HG03097 (cell line): ENCODE results near the gene ZSWIM7.
"Not testable (repeated sequence)": the region's sequence is repeated elsewhere in the genome, so short reads cannot be mapped to it uniquely, and the experiment has no call there.

Experiments used
- ATAC-seq: cut with Tn5 transposase; IDR thresholded peaks from one replicate; pipeline ENCODE4 v1.9.1; 2021; ENCODE audit not compliant: unreplicated experiment, low FRiP score

Gene ZSWIM7

GRCh38 chr17:15999974-16000827, 697 bp upstream of the ZSWIM7 start:
- ATAC-seq: peak; percentile 21

- ATAC-seq: no peak
Observed at GRCh38 chr17:15998031-15998562, 1.4 kb downstream of the ZSWIM7 start.

DNA sequence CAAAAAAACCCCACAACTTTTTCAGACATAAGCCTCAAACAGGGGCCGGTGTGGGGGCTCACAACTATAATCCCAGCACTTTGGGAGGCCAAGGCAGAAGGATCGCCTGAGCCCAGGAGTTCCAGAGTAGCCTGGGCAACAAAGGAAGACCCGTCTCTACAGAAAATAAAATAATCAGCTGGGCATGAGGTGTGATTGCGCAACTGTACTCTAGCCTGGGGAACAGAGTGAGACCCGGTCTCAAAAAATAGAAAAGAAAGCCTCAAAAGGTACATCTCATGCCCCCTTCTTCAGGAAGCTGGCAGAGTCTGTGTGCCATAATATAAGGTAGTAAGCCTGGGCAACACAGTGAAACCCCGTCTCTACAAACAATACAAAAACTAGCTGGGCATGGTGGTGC, 3.2 kb downstream of the ZSWIM7 start:
- no peak for ATAC-seq

DNA sequence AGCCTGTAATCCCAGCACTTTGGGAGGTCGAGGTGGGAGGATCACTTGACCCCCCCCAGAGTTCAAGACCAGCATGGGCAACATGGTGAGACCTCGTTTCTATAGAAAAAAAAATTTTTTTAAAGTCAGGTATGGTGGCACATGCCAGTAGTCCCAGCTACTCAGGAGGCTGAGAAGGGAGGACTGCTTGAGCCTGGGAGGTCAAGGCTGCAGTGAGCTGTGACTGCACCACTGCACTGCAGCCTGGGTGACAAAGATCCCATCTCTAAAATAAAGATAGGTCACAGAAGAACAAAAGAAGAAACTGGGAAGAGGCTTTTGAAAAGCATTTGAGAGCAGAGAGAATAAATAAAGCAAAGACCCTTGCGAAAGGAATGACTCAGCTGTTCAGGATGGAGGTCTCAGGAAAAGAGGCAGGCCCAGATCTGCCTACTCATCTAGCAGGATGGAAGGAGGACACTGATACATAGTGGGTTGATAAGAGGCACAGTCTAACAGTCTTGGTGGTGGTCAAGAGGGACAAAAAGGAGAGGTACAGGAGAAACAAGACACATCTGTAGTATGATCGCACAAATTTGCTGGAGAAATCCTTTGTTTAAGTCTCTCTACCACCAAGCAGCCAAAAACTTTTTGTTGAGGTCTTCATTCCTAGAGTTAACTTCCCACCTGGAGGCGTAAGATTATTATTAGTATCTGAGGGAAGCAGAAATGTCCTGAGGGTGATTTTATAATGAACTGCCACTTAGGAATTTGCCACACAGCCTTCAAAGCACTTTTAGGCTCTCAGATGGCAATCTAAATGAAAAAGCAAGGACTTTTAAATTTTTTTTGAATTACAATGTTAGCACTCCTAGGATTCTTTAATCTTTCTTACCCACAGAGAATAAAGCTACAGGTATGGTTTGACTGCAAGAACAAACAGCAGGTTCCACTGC, 17.6 kb downstream of the ZSWIM7 start:
- ATAC-seq: no peak

DNA sequence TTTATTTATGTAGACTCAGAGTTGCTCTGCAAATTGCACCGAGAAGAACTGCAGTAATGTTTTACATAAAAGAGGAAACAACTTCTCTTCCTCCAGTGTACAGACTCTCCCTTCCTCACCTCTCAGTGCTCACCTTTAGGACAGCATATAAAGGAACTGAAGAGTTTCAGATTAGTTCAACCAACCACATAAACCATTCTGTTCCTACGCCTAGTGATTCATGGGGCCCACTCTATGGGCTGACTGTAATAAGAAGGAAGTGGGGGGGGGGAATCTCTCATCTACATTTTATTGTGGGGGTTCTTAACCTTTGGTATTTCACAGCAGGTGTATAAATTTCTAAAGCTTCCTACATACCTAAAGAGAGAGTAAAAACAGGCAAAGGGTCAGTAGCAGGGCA, 18.3 kb downstream of the ZSWIM7 start:
- no peak for ATAC-seq

DNA sequence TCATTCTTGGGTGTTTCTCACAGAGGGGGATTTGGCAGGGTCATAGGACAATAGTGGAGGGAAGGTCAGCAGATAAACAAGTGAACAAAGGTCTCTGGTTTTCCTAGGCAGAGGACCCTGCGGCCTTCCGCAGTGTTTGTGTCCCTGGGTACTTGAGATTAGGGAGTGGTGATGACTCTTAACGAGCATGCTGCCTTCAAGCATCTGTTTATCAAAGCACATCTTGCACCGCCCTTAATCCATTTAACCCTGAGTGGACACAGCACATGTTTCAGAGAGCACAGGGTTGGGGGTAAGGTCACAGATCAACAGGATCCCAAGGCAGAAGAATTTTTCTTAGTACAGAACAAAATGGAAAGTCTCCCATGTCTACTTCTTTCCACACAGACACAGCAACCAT, 20.5 kb downstream of the ZSWIM7 start:
- not testable (repeated sequence) for ATAC-seq

- no peak for ATAC-seq
Observed at GRCh38 chr17:15978606-15979005, 20.9 kb downstream of the ZSWIM7 start.

- ATAC-seq: no peak
Observed at GRCh38 chr17:15977894-15978293, 21.6 kb downstream of the ZSWIM7 start.

- no peak for ATAC-seq
Observed at GRCh38 chr17:15973834-15974233, 25.7 kb downstream of the ZSWIM7 start.

GRCh38 chr17:15973016-15973415, 26.5 kb downstream of the ZSWIM7 start:
- ATAC-seq: no peak

GRCh38 chr17:15972497-15972951, 27.0 kb downstream of the ZSWIM7 start:
- ATAC-seq: no peak

- no peak for ATAC-seq
Observed at GRCh38 chr17:15971882-15972281, 27.6 kb downstream of the ZSWIM7 start.

DNA sequence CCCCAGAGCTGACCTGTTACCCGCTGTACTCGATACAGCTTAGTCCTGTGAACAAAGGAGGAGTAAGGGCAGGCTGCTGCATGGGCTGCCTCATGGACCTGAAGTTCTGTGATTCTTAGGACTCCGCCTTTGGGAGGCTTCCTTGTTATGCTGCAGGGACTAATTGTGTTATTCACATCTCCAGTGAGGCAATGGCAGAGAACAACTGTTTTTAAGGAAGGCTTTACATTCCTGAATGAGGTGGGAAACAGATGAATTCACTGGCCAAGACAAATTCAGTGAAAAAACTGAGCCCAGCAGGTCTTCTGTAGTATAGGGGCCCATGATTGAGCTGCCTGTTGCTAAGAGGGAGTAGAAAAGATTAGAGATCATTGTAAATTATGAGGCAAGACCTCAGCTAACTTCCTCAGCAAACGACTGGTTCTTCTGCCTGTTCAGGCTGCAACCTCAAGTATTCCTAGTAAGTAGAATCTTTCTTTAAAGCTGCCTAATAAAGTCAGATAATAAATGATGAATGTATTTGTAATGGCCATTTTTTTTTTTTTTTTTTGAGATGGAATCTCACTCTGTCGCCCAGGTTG, 28.3 kb downstream of the ZSWIM7 start:
- ATAC-seq: no peak

DNA sequence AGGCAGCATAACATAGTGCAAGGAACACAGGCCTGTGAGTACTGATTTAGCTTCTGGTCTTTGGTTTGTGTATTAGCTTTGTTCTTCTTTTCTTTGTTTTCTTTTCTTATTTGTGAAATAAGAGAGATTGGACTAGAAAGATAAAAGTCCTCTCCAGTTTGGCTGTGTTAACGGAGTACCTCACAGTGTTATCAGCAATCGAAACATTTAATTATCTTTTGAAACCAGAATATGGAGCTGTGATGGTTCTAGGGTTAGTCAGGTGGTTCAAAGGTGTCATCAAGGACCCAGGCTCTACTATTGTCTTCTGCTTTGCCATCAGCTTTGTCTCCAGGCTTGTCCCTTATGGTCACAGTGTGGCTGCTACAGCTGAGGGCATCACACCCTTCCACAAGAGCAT, 29.0 kb downstream of the ZSWIM7 start:
- no peak for ATAC-seq

DNA sequence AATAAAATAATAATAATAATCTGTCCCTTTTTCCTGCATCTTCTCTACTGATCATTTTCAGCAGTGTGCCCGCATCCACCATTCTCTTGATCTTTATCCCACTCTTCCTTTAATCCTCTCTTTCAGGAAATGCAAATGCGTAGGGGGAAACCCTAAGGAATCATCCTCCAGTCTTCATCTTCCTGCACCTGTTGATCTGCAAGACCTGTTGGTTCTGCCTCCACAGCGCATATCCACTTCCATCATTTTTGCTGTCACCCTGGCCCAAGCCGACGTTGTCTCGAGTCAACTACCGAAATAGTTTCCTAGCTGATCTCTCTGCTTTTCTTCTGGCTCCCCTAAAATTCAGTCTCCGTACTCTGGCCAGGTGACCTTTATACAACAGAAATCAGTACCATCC, 30.0 kb downstream of the ZSWIM7 start:
- no peak for ATAC-seq

DNA sequence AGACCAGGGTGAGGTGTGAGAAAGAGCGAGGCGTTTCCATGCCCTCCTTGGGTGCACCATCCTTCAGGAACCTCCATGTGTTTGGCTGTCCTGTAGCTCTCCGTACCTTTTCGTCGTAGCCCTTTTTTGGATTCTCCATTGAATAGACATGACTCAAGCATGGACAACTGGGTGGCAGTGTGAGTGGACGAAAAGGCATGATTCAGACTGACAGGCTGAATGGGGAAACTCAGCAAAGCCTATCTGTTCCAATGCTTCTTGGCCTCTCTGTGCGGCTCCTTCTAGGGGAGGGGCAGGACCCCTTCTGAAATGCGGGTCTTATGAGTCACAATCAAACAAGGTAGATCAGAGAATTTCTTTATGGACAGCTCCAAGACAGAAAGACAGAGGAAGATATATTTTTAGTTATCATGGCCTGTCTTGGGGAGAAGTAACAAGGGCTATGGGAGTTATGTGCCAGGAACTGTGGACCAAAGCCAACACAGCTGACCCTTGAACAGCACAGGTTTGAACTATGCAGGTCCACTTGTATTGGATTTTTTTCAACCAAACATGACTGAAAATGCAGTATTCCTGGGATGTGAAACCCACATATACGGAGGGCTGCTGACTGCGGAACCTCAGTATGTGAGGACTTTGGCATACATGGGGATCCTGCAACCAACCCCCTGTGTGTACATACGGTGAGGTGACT, 31.7 kb downstream of the ZSWIM7 start:
- ATAC-seq: no peak

DNA sequence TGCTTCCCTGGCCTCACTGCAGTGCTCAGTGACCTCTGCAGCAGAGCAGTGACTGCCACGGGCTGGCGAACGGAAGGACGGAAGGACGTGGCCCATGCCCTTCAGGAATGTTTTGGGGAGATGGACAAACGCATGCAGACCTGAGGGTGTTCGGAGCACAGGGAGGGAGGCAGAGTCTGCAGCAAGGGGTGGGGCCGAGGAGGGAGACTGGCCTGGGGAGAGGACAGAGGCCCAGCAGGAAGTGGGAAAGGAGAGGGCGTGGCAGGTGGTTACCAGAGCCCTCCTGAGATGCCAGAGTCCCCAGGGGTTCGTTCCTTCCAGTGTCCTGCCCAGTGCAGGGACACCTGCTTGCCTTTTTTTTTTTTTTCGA, 32.6 kb downstream of the ZSWIM7 start:
- no peak for ATAC-seq

DNA sequence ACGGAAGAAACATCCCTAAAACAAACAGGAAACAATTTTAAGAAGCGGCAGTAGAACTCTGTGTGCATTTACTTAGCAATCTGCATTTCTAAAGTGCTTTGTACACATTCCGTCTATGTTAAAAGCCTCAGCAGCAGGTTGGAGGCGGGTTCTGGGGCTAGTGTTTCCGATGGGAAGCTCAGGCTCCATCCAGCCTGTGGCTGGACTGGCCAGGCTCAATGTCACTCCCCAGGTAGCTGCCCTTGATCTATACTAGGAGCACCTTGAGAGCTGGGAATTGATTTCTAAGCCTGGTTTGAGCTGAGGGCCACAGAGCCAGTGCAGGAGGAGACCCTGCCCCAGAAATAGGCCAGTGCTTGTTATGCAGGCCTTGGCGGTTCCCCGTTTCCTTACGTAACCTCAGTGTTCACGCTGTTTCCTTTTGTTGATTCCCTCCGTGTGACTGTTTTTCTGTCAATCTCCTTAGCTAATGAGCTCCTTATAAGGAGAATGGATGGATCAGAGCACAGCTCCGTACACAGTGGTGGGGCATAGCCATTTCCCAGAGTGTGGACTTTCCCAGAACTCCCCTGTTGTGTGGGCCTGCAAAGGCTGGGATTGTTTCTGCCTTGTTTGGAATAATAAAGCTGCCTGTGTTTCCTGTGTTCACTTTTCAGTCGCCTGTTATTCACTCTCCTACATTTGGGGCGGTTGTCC, 33.2 kb downstream of the ZSWIM7 start:
- no peak for ATAC-seq

DNA sequence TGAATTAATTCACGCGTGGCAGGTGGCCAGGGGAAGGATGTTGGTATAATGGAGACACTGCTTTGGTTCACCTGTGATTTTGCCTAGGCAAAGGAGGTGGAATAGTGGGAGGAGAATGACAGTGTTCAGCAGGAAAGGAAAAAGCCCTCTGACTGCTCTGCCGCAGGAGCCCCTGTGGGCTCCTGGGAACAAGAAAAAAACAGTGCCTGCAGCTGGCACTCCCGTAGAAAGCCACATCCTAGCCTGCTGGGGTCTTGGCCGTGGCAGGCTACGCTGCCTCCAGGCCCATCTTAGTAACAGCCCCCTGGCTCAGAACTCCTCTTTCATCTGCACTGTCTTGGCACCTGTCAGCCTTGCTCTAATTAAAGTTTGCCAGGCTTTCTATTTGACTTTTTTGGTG, 34.0 kb downstream of the ZSWIM7 start:
- no peak for ATAC-seq

DNA sequence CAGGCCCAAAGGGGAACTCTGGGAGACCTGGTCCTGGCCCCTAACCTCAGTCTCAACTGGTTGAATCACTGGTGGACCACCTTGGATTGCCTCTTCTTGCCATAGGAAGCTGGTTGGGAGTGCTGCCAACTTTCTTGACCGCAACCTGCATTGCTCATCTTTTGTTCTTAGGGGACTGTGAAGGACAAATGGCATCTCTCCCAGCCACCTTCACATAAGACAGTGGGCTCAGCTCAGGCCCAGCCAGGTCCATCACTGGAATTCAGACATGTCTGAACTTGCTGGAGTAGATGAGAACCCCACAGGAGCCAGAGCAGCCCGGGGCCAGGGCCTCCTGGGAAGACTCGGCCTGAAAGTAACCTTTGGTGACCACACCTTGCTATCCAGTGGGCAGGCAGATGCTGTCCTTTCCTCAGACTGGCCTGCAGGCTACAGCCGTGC, 35.8 kb downstream of the ZSWIM7 start:
- no peak for ATAC-seq
